Renal cortex interstitium (tissue), 11 donors: ENCODE results near the gene CELA2B. TPM values are rescaled to one million over a fixed set of nuclear protein-coding genes. Genes with fewer than 3 reads are reported as not detected.
A peak's percentile ranks its signal among the peaks of the same experiment; 100 is the strongest.
"Not testable (repeated sequence)": the region's sequence is repeated elsewhere in the genome, so short reads cannot be mapped to it uniquely, and the experiment has no call there.

Experiments
- DNase-seq, 11 donors: peaks; one replicate each; pipeline ENCODE4 v3.0.0-alpha.2; 2013; ENCODE audit warnings: low read depth in 9 of 11, low spot score in 4 of 11; ENCODE audit errors: extremely low read depth in 1 of 11
- polyA plus RNA-seq, 3 donors: library from polyadenylated mRNA; unstranded; fragments of 120-200 nt; gene quantifications; one replicate each; pipeline ENCODE4 v1.2.1, GENCODE V29; 2013; ENCODE audit not compliant: insufficient read length in 3 of 3

Gene CELA2B
- polyA plus RNA-seq, 3 donors, result 0.32 to 0.61 (median 0.56) TPM

DNA sequence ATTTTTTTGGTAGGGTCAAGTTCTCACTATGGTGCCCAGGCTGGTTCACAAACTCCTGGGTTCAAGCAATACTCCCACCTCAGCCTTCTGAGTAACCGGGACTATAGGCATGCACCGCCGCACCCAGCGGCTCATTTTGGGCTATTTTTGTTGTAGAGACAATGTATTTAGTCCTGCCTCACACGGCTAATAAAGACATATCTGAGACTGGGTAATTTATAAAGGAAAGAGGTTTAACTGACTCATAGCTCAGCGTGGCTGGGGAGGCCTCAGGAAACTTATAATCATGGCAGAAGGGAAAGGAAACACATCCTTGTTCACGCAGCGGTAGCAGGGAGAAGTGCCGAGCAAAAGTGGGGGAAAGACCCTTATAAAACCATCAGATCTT is 15.2 kb upstream of the CELA2B start:
- no peak for DNase-seq

DNA sequence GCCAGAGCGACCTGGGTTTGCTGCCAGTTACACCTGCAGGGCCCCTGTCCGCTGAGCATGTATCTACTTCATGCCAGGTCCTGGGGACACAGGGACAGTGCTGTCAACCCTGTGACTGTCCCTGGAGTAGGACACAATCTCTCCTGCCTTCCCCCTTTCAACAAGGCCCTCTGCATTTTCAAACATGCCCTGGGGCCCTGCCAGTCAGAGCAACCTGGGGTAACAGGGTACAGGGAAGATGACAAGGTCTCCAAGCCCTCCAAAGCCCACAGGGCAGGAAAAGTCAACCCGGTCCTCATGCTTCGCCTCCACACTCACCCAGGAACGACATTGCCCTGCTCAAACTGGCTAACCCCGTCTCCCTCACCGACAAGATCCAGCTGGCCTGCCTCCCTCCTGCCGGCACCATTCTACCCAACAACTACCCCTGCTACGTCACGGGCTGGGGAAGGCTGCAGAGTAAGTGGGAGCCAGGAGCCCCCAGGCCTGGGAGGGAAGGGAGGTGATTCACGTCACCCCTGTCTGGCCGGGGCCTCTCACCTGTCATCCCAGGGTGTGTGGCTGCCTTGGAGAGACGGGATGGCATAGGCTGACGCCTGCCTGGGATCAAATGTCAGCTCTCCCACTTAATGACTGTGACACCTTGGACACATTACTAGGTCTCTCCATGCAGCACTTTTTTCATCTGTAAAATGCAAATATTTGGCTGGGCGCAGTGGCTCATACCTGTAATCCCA is 12.7 kb upstream of the CELA2B start:
- DNase-seq, result peak in 4 of 11 donors; percentile 22 to 28 (median 24)

DNA sequence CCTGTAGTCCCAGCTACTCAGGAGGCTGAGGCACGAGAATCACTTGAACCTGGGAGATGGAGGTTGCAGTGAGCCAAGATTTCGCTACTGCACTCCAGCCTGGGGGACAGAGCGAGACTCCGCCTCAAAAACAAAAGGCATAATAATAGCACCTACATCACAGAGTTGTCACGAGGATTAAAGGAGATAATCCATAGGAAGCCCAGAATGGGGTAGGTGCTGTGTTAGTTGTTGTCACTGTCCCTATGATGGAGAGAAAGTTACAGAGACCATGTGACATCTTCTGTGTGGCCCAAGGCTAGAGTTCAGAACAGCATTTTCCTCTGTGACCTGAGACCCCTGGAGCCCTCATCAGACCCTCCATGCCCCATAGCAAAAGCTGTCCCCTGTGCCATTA is 12.0 kb upstream of the CELA2B start:
- DNase-seq, result not testable (repeated sequence)

DNA sequence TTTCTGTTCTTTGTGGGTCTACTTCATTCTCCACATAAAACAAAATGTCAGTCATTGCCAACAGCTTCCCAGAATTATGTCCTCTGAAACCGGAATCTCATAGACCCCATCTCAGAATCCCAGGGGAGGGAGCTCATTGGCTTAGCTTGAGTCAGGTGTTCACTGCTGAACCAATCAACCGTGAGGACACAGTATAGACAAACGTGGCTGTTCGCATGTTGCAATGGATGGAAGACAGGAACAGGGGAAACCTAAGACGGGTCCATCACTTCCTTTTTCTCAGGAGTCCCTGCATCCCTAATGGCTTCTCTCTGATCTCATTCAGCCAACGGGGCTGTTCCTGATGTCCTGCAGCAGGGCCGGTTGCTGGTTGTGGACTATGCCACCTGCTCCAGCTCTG is 10.2 kb upstream of the CELA2B start:
- no peak for DNase-seq

DNA sequence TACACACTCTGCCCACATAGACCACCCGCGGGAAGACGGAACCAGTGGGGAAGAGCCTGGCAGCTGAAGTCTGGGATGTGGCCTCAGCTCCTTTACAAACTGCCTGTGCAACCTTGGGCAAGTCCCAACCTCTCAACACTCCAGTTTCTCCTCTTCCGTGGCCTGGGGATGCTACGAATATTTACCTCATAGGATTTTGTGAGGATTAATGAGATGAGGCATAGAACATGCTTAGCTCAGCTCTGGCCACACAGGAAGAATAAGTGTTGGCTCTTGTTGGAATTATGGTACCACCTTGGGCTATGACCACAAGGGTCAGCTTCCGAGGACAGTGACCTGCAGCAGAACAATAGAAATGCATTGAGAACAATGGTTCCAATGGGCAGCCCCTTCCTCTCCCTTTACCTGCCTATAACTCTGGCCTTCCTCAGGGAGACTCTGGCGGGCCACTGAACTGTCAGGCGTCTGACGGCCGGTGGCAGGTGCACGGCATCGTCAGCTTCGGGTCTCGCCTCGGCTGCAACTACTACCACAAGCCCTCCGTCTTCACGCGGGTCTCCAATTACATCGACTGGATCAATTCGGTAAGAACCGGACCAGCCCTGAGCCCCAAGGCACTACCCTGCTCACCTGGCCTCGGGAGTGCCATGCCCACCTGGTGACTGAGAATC is 8.8 kb upstream of the CELA2B start:
- DNase-seq, result not testable (repeated sequence)

DNA sequence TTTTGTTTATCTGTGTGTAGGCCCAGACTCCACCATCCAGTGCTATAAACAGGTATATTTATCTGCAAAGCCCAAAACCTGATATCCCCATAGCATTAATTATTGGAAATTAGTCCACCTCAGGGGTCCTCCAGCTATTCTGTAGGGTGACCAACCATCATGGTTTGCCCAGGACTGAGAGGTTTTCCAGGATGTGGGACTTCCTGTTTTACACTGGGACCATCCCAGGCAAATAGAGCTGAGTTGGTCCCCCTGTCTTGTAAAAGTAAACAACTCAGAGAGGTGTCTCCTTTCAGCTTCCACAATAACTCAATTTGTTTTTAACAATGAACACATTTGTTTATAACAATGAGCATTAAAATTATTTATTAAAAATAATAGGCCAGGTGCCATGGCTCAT is 7.8 kb upstream of the CELA2B start:
- DNase-seq, result no peak

DNA sequence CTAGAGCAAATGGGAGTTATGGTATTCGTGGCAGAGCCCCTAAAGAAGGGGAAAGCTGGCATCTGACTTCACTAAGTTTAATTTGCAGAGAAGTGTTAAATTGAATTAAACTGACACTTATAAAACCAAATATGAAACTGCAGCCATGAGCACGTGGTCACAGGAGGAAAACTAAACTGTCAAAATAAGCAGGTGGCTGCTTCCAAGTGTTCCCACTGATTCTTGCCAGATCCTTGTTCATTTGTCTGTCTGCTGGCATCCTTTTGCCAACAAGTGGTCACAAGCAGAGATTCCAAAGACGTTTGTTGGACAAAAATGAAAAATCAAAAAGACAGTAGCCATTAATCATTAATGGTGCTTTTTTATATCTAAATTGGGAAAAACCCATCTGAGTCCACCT is 6.5 kb upstream of the CELA2B start:
- no peak for DNase-seq

DNA sequence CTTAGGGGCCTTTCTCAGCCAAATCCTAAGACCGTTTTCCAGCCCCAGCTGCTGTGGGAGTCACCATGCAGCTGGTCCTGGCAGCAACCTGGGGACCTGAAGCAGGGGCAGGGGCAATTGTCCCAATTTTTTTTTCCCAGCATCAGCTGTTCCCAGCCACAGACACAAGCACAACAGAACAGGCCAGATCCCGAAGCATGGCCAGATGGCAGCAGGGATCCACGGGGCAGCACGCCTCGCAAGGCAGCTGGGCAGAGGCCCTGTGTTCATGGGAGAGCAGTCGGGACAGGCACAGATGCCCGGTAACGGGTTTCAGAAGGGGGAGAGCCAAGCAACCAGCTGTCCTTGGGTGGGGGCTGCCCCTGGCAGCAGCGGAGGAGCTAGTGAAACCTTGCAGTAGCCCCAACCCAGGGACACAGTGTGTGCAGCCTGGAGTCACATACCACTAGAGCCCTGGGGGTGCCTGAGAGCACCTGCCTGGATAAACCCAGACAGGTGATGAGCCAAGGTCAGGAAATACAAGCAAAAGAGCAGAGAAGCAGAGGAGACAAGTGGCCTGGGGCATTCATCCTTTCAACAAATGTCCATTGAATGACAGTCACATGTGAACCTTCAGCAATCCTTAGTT is 6.0 kb upstream of the CELA2B start:
- DNase-seq, result not testable (repeated sequence)

DNA sequence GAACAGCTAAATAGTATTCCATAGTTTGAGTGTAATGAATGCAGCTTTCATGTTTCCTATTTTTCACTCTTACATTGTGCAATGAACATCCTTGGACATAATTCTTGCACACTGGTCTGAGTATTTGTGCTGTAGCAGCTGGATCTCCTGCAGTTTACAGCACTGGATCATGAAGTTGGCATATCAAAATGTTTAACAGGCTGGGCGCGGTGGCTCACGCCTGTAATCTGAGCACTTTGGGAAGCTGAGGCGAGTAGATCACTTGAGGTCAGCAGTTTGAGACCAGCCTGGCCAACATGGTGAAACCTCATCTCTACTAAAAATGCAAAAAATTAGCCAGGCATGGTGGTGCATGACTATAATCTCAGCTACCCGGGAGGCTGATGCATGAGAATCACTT is 4.8 kb upstream of the CELA2B start:
- DNase-seq, result not testable (repeated sequence)

DNA sequence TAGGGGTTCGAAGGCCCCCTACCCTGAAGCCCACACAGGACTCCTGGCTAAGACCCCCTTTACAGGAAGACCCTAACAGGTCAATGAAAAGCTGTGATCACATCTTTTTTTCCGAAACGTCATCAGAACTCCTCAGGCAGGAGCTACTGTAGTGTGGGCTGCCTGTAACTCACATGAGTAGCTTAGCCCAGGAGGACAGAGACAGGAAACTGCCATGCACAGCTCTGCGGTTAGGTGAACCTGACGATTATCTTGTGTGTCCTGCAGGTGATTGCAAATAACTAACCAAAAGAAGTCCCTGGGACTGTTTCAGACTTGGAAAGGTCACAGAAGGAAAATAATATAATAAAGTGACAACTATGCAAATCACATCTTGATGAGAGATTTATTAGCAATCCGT is 4.2 kb upstream of the CELA2B start:
- DNase-seq, result not testable (repeated sequence)

DNA sequence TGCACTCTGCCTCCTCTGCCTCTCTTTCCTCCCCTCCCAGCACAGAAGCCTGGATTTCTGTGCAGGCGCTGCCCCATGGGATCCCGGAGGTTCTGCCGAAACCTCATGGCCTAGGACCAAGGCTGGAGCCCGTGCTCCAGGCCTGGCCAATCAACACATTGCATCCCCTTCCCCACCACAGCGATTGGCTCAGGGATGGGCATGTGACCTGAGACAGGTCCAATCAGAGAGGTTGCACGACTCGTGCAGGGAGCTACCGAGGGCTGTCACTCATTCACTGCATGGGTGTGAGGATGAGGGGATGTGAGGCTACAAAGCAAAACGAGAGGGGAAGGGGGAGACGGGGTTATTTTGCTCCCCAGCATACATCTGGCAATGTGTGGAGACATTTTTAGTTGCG is 3.3 kb upstream of the CELA2B start:
- no peak for DNase-seq

DNA sequence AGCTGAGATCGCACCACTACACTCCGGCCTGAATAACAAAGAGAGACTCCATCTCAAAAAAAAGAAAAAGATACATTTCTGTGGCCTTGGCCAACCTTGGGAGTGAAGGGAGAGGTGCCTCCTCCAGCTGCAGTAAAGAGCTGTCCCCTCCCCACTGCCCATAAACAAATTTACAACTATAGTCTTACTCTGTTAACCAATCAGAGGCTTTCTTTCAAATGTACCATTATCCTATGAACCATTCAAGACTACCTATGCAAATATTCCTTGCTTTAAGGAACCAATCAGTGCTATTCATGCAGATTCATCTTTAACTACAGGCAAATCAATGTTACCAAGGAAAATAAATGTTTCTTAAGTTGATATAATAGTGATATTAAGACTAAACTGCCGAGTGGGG is 1.0 kb downstream of the CELA2B start:
- DNase-seq, result no peak

DNA sequence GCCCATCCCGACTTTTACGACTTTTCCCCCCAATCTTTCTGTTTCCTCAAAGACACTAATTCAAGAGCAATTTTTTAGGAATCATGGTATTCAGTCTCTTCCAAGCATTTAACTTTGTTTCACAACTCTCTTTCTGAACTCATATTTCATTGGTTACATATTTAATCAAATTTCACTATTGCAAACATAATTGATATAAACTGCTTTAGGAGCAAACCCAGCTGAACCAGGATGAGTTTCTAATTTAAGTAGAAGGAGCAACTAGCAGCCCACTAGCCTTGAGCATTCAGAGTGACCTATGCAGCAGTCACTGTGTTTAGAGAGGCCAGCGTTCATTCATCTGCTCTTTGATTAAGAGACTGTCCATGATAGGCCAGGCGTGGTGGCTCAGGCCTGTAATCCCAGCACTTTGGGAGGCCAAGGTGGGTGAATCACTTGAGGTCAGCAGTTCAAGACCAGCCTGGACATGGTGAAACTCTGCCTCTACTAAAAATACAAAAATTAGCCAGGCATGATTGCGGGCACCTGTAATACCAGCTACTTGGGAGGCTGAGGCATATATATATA is 1.8 kb downstream of the CELA2B start:
- no peak for DNase-seq

DNA sequence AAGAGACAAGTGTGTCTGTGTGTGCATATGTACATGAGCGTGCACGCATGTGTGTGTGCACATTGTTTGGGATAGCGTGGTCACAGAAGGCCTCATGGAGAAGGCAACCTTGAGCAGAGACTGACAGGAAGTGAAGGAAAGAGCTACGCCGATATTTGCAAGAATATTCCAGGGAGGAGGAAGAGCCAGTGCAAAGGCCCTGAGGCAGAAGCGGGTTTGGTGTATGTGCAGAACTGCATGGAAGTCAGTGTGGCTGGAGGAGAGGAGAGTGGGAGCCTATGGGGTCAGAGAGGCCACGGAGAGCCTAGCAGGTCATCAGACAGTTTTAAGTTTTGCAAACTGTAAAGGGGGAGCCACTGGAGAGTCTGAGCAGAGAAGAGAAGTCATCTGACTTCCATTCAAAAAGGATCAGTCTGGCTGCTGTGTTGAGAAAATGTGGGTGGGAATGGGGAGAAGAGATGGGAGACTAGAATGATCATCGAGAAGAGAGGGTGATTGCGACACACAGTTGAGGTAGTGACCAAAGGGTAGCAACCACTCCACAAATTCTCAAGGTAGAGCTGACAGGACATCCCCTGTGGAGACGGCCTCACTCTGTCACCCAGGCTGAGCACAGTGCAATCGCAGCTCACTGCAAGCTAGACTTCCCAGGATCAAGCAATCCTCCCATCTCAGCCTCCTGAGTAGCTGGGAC is 3.9 kb downstream of the CELA2B start:
- no peak for DNase-seq

DNA sequence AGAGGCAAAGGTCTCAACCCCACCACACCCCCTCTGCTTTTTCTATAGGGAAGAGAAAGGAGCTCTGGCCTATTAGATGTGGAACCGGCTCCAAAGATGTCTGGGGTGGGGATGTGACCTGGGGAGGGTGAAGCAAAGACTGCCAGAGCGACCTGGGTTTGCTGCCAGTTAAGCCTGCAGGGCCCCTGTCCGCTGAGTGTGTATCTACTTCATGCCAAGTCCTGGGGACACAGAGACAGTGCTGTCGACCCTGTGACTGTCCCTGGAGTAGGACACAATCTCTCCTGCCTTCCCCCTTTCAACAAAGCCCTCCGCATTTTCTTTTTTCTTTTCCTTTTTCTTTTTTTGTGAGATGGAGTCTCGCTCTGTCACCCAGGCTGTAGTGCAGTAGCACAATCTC is 6.6 kb downstream of the CELA2B start:
- DNase-seq, result not testable (repeated sequence)

DNA sequence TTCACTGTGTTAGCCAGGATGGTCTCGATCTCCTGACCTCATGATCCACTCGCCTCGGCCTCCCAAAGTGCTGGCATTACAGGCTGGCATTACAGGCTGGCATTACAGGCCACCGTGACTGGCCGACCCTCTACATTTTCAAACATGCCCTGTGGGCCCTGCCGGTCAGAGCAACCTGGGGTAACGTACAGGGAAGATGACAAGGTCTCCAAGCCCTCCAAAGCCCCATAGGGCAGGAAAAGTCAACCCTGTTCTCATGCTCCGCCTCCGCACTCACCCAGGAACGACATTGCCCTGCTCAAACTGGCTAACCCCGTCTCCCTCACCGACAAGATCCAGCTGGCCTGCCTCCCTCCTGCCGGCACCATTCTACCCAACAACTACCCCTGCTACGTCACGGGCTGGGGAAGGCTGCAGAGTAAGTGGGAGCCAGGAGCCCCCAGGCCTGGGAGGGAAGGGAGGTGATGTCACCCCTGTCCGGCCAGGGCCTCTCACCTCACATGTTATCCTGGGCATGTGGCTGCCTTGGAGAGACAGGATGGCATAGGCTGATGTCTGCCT is 7.2 kb downstream of the CELA2B start:
- not testable (repeated sequence) for DNase-seq

DNA sequence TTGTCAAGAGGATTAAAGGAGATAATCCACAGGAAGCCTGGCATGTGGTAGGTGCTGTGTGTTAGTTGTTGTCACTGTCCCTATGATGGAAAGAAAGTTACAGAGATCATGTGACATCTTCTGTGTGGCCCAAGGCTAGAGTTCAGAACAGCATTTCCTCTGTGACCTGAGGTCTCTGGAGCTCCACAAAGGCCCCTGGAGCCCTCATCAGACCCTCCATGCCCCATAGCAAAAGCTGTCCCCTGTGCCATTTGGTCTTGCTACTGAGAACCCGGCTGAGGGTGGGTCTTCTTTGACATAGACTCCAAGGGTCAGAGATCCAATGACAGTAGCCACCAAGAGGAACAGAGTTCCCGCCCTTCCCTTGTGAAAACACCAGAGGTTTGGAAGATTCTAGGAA is 8.1 kb downstream of the CELA2B start:
- DNase-seq, result no peak

DNA sequence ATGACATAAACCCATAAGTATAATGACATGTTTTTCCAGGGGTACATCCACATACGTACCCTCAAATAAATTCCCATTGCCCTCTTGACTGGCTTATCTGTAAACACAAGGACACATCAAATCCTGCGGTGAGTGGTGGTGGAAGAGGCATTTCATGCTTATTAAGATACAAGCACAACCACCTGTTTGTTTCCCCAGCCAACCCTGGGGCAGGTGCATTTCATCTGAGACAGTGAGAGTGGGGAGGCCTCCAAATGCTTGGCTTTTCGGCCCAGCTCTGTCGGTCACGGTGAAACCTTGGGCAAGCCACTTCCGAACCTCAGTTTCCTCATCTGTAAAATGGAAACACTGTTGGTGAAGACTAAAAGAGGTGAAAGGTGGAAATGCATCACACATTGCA is 8.5 kb downstream of the CELA2B start:
- DNase-seq, result not testable (repeated sequence)

DNA sequence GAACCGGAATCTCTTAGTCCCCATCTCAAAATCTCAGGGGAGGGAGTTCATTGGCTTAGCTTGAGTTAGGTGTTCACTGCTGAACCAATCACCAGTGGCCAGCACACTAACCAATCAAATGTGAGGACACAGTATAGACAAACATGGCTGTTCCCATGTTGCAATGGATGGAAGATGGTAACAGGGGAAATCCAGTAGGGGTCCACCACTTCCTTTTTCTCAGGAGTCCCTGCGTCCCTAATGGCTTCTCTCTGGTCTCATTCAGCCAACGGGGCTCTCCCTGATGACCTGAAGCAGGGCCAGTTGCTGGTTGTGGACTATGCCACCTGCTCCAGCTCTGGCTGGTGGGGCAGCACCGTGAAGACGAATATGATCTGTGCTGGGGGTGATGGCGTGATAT is 9.7 kb downstream of the CELA2B start:
- no peak for DNase-seq
